Psoas muscle (tissue), 8 donors: Measurements from ENCODE around the gene HOXD3. TPM values are rescaled to one million over a fixed set of nuclear protein-coding genes. Genes with fewer than 3 reads are reported as not detected.

ENCODE experiments used
- ATAC-seq, 4 donors: fragments of 200-7000 bp; cut with Tn5 transposase; one replicate each; pipeline ENCODE4 v1.9.1; 2020; ENCODE audit warnings: moderate library complexity in 3 of 4, mild to moderate bottlenecking in 2 of 4
- DNase-seq, 2 donors: peaks; one replicate each; pipeline ENCODE4 v3.0.0-alpha.2; 2020
- H3K27ac ChIP-seq: fragments of 200-600 bp; one replicate; pipeline ENCODE4 v1.8.0; 2022
- H3K27me3 ChIP-seq, 3 donors: fragments of 200-600 bp in 1 of 3; one replicate each; pipeline versions ENCODE4 v1.6.1 to v1.8.0; 2013 to 2022; ENCODE audit warnings: low read length in 2 of 3, mild to moderate bottlenecking in 2 of 3, moderate library complexity in 1 of 3; ENCODE audit not compliant: insufficient read depth in 3 of 3
- H3K36me3 ChIP-seq, 2 donors: fragments of 200-600 bp in 1 of 2; one replicate each; pipeline versions ENCODE4 v1.6.1 to v1.8.0; 2013 to 2022; ENCODE audit warnings: low read depth in 1 of 2, mild to moderate bottlenecking in 1 of 2, moderate library complexity in 1 of 2; ENCODE audit not compliant: insufficient read depth in 1 of 2
- H3K4me1 ChIP-seq: fragments of 200-600 bp; one replicate; pipeline ENCODE4 v1.8.0; 2022
- H3K4me3 ChIP-seq: fragments of 200-600 bp; one replicate; pipeline ENCODE4 v1.8.0; 2022; ENCODE audit warnings: mild to moderate bottlenecking
- H3K9me3 ChIP-seq: fragments of 200-600 bp; one replicate; pipeline ENCODE4 v1.8.0; 2022
- CTCF ChIP-seq: fragments of 200-600 bp; IDR thresholded peaks from one replicate; pipeline ENCODE4 v1.8.0; 2022; ENCODE audit warnings: antibody characterized with exemption
- WGBS, 3 donors: extraction: QIAGEN DNeasy Blood & Tissue Kit; methylation state at CpG; one replicate each; pipeline versions ENCODE4 v1.1.6 to v1.1.7; 2013; 5-methylcytosine and 5-hydroxymethylcytosine counted together
- intact Hi-C, 2 donors: fragments of 100-400 bp; cut with DNase I; formaldehyde crosslinking; loops; one replicate each; pipeline versions ENCODE4 v1.11.0 to v1.14.2; 2022
- polyA plus RNA-seq, 3 donors: library from polyadenylated mRNA; stranded (reverse); fragments of 200-250 nt; gene quantifications; one replicate each; pipeline ENCODE4 v1.2.3, GENCODE V29; 2013
- total RNA-seq, 4 donors: library from RNA; stranded (reverse); fragmentation: NEBNext Ultra II Directional in 2 of 4; extraction: Animal tissue kit (Norgen Biotek cat#: 25700) in 2 of 4; gene quantifications; one replicate each; pipeline versions ENCODE4 v1.2.1 to v1.2.4, GENCODE V29; 2021 to 2023
- donor health status: healthy with polysubstance abuse.
- donor health status: DM: no; HTN: no; CAD: no; lungs with moderate emphysema.
- donor health status: Bipolar disorder and iron deficiency.
- donor health status: healthy.
- donor health status: DM: yes; HTN: yes; CAD: no.
- donor health status: DM: no; HTN: no; CAD: no.
- donor health status: DM: no; HTN: no; CAD: no.
- donor health status: DM: yes; HTN: yes; CAD: no.

HOXD3 gene
- total and polyA plus RNA-seq, 7 donors = 0.64 to 3.8 (median 1.1) TPM

- ATAC-seq (peak in 1 of 4 donors; percentile 21), DNase-seq (no peak)
- H3K4me1 ChIP-seq = no peaks in the 10 kb centered on the region
- no peak for TF ChIP-seq CTCF
- WGBS, 3 donors = 44 to 61% (median 52%) methylated on average over 29 of the region's 29 CpGs
- no peak overlapping the region for H3K27ac ChIP-seq
- no peak overlapping the region for H3K4me3 ChIP-seq
- intact Hi-C loops = no loop called here
- H3K9me3 ChIP-seq = no peaks in the 10 kb centered on the region
- H3K36me3 ChIP-seq = no peaks in the 10 kb centered on the region
- H3K27me3 ChIP-seq = peaks cover 0 to 7% (median 4%) of the 10 kb centered on the region in 3 donors
Observed at GRCh38 chr2:176162911-176163671, 6.0 kb downstream of the HOXD3 start.

- Histone ChIP-seq H3K4me1 (no peaks in the 10 kb centered on the region), H3K27me3 (peaks cover 0 to 7% (median 2%) of the 10 kb centered on the region in 3 donors), H3K27ac (no peak overlapping the region), H3K9me3 (no peaks in the 10 kb centered on the region), H3K4me3 (no peak overlapping the region), H3K36me3 (no peaks in the 10 kb centered on the region)
- TF ChIP-seq CTCF = no peak
- ATAC-seq (no peak), DNase-seq (no peak)
- WGBS, 3 donors = 71 to 80% (median 73%) methylated on average over 12 of the region's 12 CpGs
- intact Hi-C loops = no loop called here
Observed at GRCh38 chr2:176163672-176164056, 6.6 kb downstream of the HOXD3 start.

- H3K36me3 ChIP-seq = no peaks in the 10 kb centered on the region
- DNase-seq (no peak), ATAC-seq (no peak)
- peaks cover 0 to 7% (median 2%) of the 10 kb centered on the region in 3 donors for H3K27me3 ChIP-seq
- no peak overlapping the region for H3K27ac ChIP-seq
- no peaks in the 10 kb centered on the region for H3K4me1 ChIP-seq
- intact Hi-C loops = no loop called here
- H3K9me3 ChIP-seq = no peaks in the 10 kb centered on the region
- no peak overlapping the region for H3K4me3 ChIP-seq
- WGBS, 3 donors = 75% methylated on average over 13 of the region's 13 CpGs
- TF ChIP-seq CTCF = no peak
Observed at GRCh38 chr2:176164201-176164600, 7.1 kb downstream of the HOXD3 start.

- Histone ChIP-seq H3K36me3 (no peaks in the 10 kb centered on the region), H3K27ac (no peak overlapping the region), H3K9me3 (no peaks in the 10 kb centered on the region), H3K27me3 (peaks cover 0 to 7% (median 2%) of the 10 kb centered on the region in 3 donors), H3K4me1 (no peaks in the 10 kb centered on the region), H3K4me3 (no peak overlapping the region)
- ATAC-seq (no peak), DNase-seq (no peak)
- intact Hi-C loops = no loop called here
- WGBS, 3 donors = 47 to 50% (median 48%) methylated on average over 52 of the region's 52 CpGs
- no peak for TF ChIP-seq CTCF
Observed at GRCh38 chr2:176164611-176165369, 7.7 kb downstream of the HOXD3 start.
